GM12873 (cell line): ENCODE data around the gene NUCB1.

Experiments used
- CTCF ChIP-seq: IDR thresholded peaks from 2 replicates; pipeline ENCODE4 v1.5.1; 2012; ENCODE audit warnings: low read depth, mild to moderate bottlenecking, moderate library complexity, low read length, control low read depth; ENCODE audit not compliant: insufficient read depth; ENCODE audit errors: missing control alignments

NUCB1 gene

DNA sequence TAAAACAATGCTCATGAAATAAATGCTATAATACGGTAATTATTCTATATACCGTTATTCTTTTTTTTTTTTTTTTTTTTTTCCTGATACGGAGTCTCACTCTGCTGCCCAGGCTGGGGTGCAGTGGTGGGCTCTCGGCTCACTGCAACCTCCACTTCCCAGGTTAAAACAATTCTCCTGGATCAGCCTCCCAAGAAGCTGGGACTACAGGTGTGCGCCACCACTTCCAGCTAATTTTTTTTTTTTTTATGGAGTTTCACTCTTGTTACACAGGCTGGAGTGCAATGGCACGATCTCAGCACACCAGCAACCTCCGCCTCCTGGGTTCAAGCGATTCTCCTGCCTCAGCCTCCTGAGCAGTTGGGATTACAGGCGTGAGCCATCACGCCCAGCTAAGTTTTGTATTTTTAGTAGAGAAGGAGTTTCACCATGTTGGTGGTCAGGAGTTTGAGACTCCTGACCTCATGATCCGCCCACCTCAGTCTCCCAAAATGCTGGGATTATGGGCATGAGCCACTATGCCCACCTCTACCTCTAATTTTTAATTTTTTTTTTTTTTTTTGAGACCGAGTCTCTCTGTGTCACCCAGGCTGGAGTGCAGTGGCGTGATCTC is 21.0 kb upstream of the NUCB1 start:
- no peak for TF ChIP-seq CTCF

- no peak for TF ChIP-seq CTCF
Measured at GRCh38 chr19:48881741-48882657, 18.1 kb upstream of the NUCB1 start.

DNA sequence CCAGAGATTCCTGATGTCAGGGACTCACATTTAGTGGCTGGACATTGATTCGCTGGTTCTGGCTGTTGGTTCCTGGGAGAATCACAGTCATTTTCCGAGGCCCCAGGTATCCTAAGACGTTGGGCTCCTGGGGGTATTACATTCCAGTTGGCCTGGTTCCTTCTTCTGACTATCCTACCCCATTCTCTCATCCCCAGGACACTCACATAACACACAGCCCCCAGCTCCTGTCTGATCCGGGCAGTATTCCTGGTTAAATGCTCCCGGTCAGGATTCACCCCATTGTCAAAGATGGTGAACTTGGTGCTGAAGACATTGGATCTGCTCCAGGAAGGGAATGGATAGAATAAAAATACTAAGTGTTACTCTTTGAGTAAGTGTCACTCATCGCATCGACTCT is 16.4 kb upstream of the NUCB1 start:
- no peak for TF ChIP-seq CTCF

DNA sequence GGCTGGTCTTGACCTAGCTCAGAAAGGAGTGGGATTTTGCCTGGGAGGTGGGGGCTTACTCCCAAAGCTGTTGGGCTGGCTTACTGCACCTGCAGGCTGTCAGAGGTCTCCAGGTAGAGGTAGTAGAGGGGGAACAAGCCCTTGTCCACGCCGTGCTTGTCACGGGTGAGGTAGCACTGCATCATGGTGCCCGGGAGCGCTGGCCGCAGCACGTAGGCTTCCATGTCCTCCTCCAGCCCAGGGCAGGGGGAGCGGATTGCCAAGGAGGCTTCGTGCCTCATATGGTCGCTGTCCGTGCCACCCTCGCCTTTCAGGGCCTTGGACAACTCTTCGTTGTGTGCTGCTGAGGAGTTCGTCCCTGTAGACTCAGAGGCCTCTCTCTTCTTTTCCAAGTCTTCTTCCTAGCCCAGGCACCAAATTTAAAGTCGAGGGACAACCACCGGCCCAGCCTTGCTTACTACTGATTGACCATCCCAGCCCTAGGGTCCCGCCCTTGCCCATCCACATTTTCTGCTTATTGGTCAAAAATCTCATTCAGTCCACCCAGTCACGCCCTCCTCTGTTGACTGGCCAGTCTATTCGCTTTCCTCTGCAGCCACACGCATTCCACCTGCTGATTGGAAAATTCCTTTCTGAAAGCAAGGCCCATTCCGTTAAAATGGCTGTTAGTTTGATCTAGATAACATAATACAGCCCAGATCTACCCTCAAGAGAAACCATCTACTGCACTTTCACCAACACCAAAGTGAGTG is 12.1 kb upstream of the NUCB1 start:
- TF ChIP-seq CTCF = no peak

DNA sequence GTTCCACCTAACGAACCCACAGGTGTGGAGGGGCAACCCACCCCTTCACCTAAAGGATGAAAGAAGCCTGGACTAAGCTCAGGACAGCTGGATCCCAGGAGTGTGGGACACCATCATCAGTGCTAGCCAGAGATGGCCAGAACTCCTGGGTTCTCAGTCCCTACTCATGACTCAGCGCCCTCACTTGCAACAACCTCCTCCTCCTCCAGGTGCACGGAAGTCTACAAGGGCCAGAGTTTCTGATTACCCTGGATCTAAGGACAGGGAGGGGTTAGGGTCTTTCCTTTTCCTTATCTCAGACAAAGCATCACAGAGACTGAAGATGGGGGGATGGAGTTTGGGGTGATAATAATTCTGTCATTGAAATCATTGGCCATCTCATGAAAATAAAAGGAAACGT is 9.6 kb upstream of the NUCB1 start:
- TF ChIP-seq CTCF = no peak

GRCh38 chr19:48895226-48895625 is 4.9 kb upstream of the NUCB1 start:
- TF ChIP-seq CTCF = no peak

- TF ChIP-seq CTCF = no peak
Measured at GRCh38 chr19:48896191-48896720, 3.9 kb upstream of the NUCB1 start.
